Endothelial cell (in vitro differentiated cells): Measurements from ENCODE around the gene FAM107B. TPM values are rescaled to one million over a fixed set of nuclear protein-coding genes. Genes with fewer than 3 reads are reported as not detected.

Source experiments
- DNase-seq: peaks from one replicate; pipeline ENCODE4 v3.0.0; 2021; ENCODE audit warnings: low spot score
- H3K27ac Mint-ChIP-seq: one replicate; pipeline ENCODE4 v1.8.0; 2021; ENCODE audit warnings: mixed read lengths, inconsistent platforms; ENCODE audit not compliant: unreplicated experiment
- H3K27me3 Mint-ChIP-seq: one replicate; pipeline ENCODE4 v1.8.0; 2021; ENCODE audit warnings: mild to moderate bottlenecking, moderate library complexity, mixed read lengths, inconsistent platforms; ENCODE audit not compliant: unreplicated experiment
- H3K36me3 Mint-ChIP-seq: one replicate; pipeline ENCODE4 v1.8.0; 2021; ENCODE audit warnings: mild to moderate bottlenecking, low read depth, mixed read lengths, inconsistent platforms; ENCODE audit not compliant: unreplicated experiment
- H3K4me1 Mint-ChIP-seq: one replicate; pipeline ENCODE4 v1.8.0; 2021; ENCODE audit warnings: mild to moderate bottlenecking, mixed read lengths, inconsistent platforms; ENCODE audit not compliant: unreplicated experiment
- H3K4me3 Mint-ChIP-seq: one replicate; pipeline ENCODE4 v1.8.0; 2021; ENCODE audit warnings: mild to moderate bottlenecking, mixed read lengths, inconsistent platforms; ENCODE audit not compliant: unreplicated experiment
- H3K9me3 Mint-ChIP-seq: one replicate; pipeline ENCODE4 v1.8.0; 2021; ENCODE audit warnings: mixed read lengths, inconsistent platforms; ENCODE audit not compliant: unreplicated experiment
- CTCF ChIP-seq: fragments of 200-600 bp; sonication (generic); IDR thresholded peaks from one replicate; pipeline ENCODE4 v1.5.0; 2021; ENCODE audit warnings: antibody characterized with exemption; ENCODE audit not compliant: unreplicated experiment
- total RNA-seq: library from RNA; stranded (reverse); fragmentation: NEBNext Ultra II Directional; extraction: Animal tissue kit (Norgen Biotek cat#: 25700); gene quantifications from one replicate; pipeline ENCODE4 v1.2.1, GENCODE V29; 2021; ENCODE audit not compliant: unreplicated experiment

FAM107B gene
- total RNA-seq, 1 donor from 2014 or later, result 462 TPM

- Mint-ChIP-seq H3K36me3 (no peaks in the 10 kb centered on the region), H3K27ac (no peak overlapping the region), H3K27me3 (no peaks in the 10 kb centered on the region), H3K9me3 (no peaks in the 10 kb centered on the region), H3K4me1 (peaks cover 3% of the 10 kb centered on the region), H3K4me3 (no peak overlapping the region)
- no peak for TF ChIP-seq CTCF
- DNase-seq, result no peak
Observed at GRCh38 chr10:14757986-14758385, 16.7 kb downstream of the FAM107B start.

DNA sequence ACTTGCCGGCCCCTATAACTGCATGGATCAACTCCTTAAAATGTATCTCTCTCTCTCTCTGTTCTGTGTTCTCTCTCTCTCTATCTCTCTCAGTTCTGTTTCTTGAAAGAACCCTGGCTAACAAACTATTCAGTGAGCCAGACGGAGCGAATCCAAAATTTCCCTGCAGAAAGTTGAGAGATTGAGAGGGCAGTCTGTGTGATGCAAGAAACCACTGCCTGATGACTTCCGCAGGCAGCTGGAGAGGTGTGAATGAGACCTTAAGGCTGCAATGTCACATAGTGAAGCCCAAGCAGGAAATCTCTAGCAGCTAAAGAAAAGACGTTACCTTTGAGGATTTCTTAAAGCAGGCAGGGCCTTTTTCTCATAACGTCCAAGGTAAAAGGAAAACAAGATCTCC, 17.3 kb downstream of the FAM107B start:
- no peak for TF ChIP-seq CTCF
- H3K9me3 Mint-ChIP-seq, result no peaks in the 10 kb centered on the region
- no peak overlapping the region for H3K27ac Mint-ChIP-seq
- H3K4me1 Mint-ChIP-seq, result peaks cover 3% of the 10 kb centered on the region
- no peaks in the 10 kb centered on the region for H3K27me3 Mint-ChIP-seq
- H3K4me3 Mint-ChIP-seq, result no peak overlapping the region
- DNase-seq, result no peak
- no peaks in the 10 kb centered on the region for H3K36me3 Mint-ChIP-seq

- no peak for DNase-seq
- H3K4me3 Mint-ChIP-seq, result no peak overlapping the region
- H3K4me1 Mint-ChIP-seq, result peaks cover 15% of the 10 kb centered on the region
- TF ChIP-seq CTCF, result no peak
- H3K27ac Mint-ChIP-seq, result no peak overlapping the region
- H3K9me3 Mint-ChIP-seq, result no peaks in the 10 kb centered on the region
- no peaks in the 10 kb centered on the region for H3K36me3 Mint-ChIP-seq
- no peaks in the 10 kb centered on the region for H3K27me3 Mint-ChIP-seq
Observed at GRCh38 chr10:14753441-14753840, 21.3 kb downstream of the FAM107B start.

- H3K27ac Mint-ChIP-seq, result peak overlapping the region; percentile 24
- no peak for TF ChIP-seq CTCF
- H3K27me3 Mint-ChIP-seq, result peaks cover 2% of the 10 kb centered on the region
- no peak overlapping the region for H3K4me3 Mint-ChIP-seq
- DNase-seq, result no peak
- H3K4me1 Mint-ChIP-seq, result peaks cover 12% of the 10 kb centered on the region
- H3K9me3 Mint-ChIP-seq, result no peaks in the 10 kb centered on the region
- H3K36me3 Mint-ChIP-seq, result no peaks in the 10 kb centered on the region
Observed at GRCh38 chr10:14751921-14752320, 22.8 kb downstream of the FAM107B start.

- TF ChIP-seq CTCF, result no peak
- H3K27ac Mint-ChIP-seq, result peak overlapping the region; percentile 24
- no peak overlapping the region for H3K4me3 Mint-ChIP-seq
- DNase-seq, result no peak
- H3K36me3 Mint-ChIP-seq, result no peaks in the 10 kb centered on the region
- H3K27me3 Mint-ChIP-seq, result peaks cover 2% of the 10 kb centered on the region
- H3K9me3 Mint-ChIP-seq, result no peaks in the 10 kb centered on the region
- peaks cover 12% of the 10 kb centered on the region for H3K4me1 Mint-ChIP-seq
Observed at GRCh38 chr10:14751014-14751896, 23.4 kb downstream of the FAM107B start.
